HepG2 (cell line): ENCODE results near the gene ZNF615. TPM values are rescaled to one million over a fixed set of nuclear protein-coding genes. Genes with fewer than 3 reads are reported as not detected.

Experiments
- CEBPG ChIP-seq: IDR thresholded peaks from 2 replicates; pipeline ENCODE4 v1.6.1; 2016
- GLI4 ChIP-seq: sonication (generic); formaldehyde crosslinking; IDR thresholded peaks from 2 replicates; pipeline ENCODE4 v1.5.1; 2020; ENCODE audit warnings: missing genetic modification reagents, mild to moderate bottlenecking, moderate library complexity, borderline replicate concordance
- HNF4A ChIP-seq: sonication (generic); formaldehyde crosslinking; IDR thresholded peaks from 2 replicates; pipeline ENCODE4 v1.4.0; 2020; ENCODE audit warnings: missing genetic modification reagents
- JUNB ChIP-seq: sonication (generic); formaldehyde crosslinking; IDR thresholded peaks from 2 replicates; pipeline ENCODE4 v1.8.0; 2022; ENCODE audit warnings: missing genetic modification reagents, mild to moderate bottlenecking, borderline replicate concordance
- JUND ChIP-seq: sonication (generic); formaldehyde crosslinking; IDR thresholded peaks from 2 replicates; pipeline ENCODE4 v1.8.0; 2022; ENCODE audit warnings: mild to moderate bottlenecking, missing genetic modification reagents
- MBD4 ChIP-seq: IDR thresholded peaks from 2 replicates; pipeline ENCODE4 v1.6.1; 2012; ENCODE audit warnings: low read length, inconsistent platforms, borderline replicate concordance
- NPAS2 ChIP-seq: sonication (generic); formaldehyde crosslinking; IDR thresholded peaks from 2 replicates; pipeline ENCODE4 v1.8.0; 2022; ENCODE audit warnings: mild to moderate bottlenecking, missing genetic modification reagents, borderline replicate concordance
- PHF5A ChIP-seq: IDR thresholded peaks from one replicate; pipeline ENCODE4 v1.6.1; 2018; ENCODE audit warnings: low read depth, missing genetic modification reagents; ENCODE audit not compliant: unreplicated experiment
- SMARCC2 ChIP-seq: fragments of 450-650 bp; IDR thresholded peaks from 2 replicates; pipeline ENCODE4 v1.6.1; 2017; ENCODE audit warnings: antibody characterized with exemption, mild to moderate bottlenecking
- SMC3 ChIP-seq: IDR thresholded peaks from 2 replicates; pipeline ENCODE4 v1.6.1; 2011; ENCODE audit warnings: low read length, improper control_type of control experiment
- ZFP41 ChIP-seq: sonication (generic); formaldehyde crosslinking; IDR thresholded peaks from 2 replicates; pipeline ENCODE4 v1.4.0; 2020; ENCODE audit warnings: mild to moderate bottlenecking, missing genetic modification reagents, borderline replicate concordance
- ZFX ChIP-seq: sonication (generic); formaldehyde crosslinking; IDR thresholded peaks from 2 replicates; pipeline ENCODE4 v1.4.0; 2020; ENCODE audit warnings: mild to moderate bottlenecking, low read depth, missing genetic modification reagents, moderate library complexity
- ZNF30 ChIP-seq: sonication (generic); formaldehyde crosslinking; IDR thresholded peaks from 2 replicates; pipeline ENCODE4 v1.5.0; 2020; ENCODE audit warnings: mild to moderate bottlenecking, missing genetic modification reagents
- ZNF382 ChIP-seq: sonication (generic); formaldehyde crosslinking; IDR thresholded peaks from 2 replicates; pipeline ENCODE4 v1.5.0; 2020; ENCODE audit warnings: missing genetic modification reagents, mild to moderate bottlenecking, borderline replicate concordance
- ZNF431 ChIP-seq: sonication (generic); formaldehyde crosslinking; IDR thresholded peaks from 2 replicates; pipeline ENCODE4 v1.9.0; 2022; ENCODE audit warnings: missing genetic modification reagents, low read depth, mild to moderate bottlenecking, borderline replicate concordance
- ZNF446 ChIP-seq: sonication (generic); formaldehyde crosslinking; IDR thresholded peaks from 2 replicates; pipeline ENCODE4 v1.5.0; 2020; ENCODE audit warnings: mild to moderate bottlenecking, missing genetic modification reagents
- ZNF510 ChIP-seq: sonication (generic); formaldehyde crosslinking; IDR thresholded peaks from 2 replicates; pipeline ENCODE4 v1.4.0; 2020; ENCODE audit warnings: low read depth, mild to moderate bottlenecking, missing genetic modification reagents
- ZNF572 ChIP-seq: sonication (generic); formaldehyde crosslinking; IDR thresholded peaks from 2 replicates; pipeline ENCODE4 v1.5.1; 2020; ENCODE audit warnings: mild to moderate bottlenecking, missing genetic modification reagents
- ZNF619 ChIP-seq: sonication (generic); formaldehyde crosslinking; IDR thresholded peaks from 2 replicates; pipeline ENCODE4 v1.4.0; 2020; ENCODE audit warnings: mild to moderate bottlenecking, missing genetic modification reagents
- ZNF83 ChIP-seq: sonication (generic); formaldehyde crosslinking; IDR thresholded peaks from 2 replicates; pipeline ENCODE4 v1.4.0; 2020; ENCODE audit warnings: missing genetic modification reagents, mild to moderate bottlenecking, borderline replicate concordance
- ZNF841 ChIP-seq: sonication (generic); formaldehyde crosslinking; IDR thresholded peaks from 2 replicates; pipeline ENCODE4 v1.8.1; 2023; ENCODE audit warnings: missing genetic modification reagents, borderline replicate concordance
- polyA plus RNA-seq, 8 experiments: library from polyadenylated mRNA; depleted of rRNA in 3 of 8; stranded (reverse) in 7 of 8; unstranded in 1 of 8; fragments of >200 nt; fragmentation: Illumina TruSeq in 4 of 8; extraction: Trizol in 4 of 8; gene quantifications; 2 replicates each; pipeline versions ENCODE4 v1.2.1 to v1.2.3, GENCODE V29; 2011 to 2016; ENCODE audit warnings: low read depth in 4 of 8, missing spikeins in 1 of 8, mixed read lengths in 1 of 8; ENCODE audit not compliant: insufficient read depth in 1 of 8
- total RNA-seq, 5 experiments: library from RNA; depleted of rRNA; stranded (reverse); fragments of >200 nt; fragmentation: Illumina TruSeq; extraction: Trizol; gene quantifications; 2 replicates each; pipeline ENCODE4 v1.2.3, GENCODE V29; 2016; ENCODE audit warnings: low read depth in 1 of 5
- TF ChIP-seq, protein P1 (sequence below): sonication (generic); formaldehyde crosslinking; IDR thresholded peaks from 2 replicates; pipeline ENCODE4 v1.8.1; 2023; ENCODE audit warnings: mild to moderate bottlenecking, missing genetic modification reagents
- TF ChIP-seq, protein P2 (sequence below): sonication (generic); formaldehyde crosslinking; IDR thresholded peaks from 2 replicates; pipeline ENCODE4 v1.9.0; 2021; ENCODE audit warnings: missing genetic modification reagents, mild to moderate bottlenecking, borderline replicate concordance
- TF ChIP-seq, protein P3 (sequence below): IDR thresholded peaks from 2 replicates; pipeline ENCODE4 v1.6.1; 2016
- TF ChIP-seq, protein P4 (sequence below): sonication (generic); formaldehyde crosslinking; IDR thresholded peaks from 2 replicates; pipeline ENCODE4 v1.5.0; 2020; ENCODE audit warnings: missing genetic modification reagents, mild to moderate bottlenecking, borderline replicate concordance

Gene ZNF615
- total and polyA plus RNA-seq, 2 of the 13 experiments (the other 11 are each of a cell fraction or from before 2014, with no cell fraction given) = 5.2 to 7.8 TPM

DNA sequence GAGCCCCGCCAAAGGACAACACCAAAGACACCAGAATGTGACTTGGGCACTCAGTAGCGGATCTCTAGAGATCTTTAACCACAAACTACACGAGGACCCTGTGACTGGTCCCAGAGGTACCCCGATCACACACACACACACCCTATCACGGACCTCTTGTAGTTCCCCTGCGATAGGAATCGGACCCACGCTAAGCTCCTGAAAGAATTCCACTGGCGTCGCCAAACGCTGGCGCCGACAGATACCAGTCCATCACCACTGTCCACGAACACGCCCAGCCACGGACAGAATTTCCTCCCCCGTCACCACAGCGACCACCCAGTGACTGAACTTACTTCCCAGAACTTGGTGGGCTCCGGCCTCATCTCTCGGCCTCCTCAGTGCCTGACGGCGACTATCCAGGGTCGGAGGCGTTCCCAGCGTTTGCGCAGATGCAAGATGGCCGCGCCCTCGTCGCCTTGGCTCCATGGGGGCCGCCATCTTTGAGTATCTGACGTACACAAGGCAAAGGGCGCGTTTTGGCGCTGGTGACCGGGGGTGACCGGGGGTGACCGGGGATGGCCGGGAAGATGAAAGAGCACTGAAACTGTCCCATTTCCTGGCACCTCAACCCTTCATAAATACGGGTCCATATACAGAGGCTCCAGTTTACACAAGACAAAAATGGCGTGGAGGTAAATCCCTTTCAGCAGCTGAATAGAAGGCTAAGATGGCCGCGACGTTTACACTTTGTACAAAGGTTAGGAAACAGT is at the start of gene ZNF615 (continued):
- TF ChIP-seq, protein P1, sequence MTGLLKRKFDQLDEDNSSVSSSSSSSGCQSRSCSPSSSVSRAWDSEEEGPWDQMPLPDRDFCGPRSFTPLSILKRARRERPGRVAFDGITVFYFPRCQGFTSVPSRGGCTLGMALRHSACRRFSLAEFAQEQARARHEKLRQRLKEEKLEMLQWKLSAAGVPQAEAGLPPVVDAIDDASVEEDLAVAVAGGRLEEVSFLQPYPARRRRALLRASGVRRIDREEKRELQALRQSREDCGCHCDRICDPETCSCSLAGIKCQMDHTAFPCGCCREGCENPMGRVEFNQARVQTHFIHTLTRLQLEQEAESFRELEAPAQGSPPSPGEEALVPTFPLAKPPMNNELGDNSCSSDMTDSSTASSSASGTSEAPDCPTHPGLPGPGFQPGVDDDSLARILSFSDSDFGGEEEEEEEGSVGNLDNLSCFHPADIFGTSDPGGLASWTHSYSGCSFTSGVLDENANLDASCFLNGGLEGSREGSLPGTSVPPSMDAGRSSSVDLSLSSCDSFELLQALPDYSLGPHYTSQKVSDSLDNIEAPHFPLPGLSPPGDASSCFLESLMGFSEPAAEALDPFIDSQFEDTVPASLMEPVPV (CRISPR knock-in tag) = no peak
- TF ChIP-seq, protein P2, sequence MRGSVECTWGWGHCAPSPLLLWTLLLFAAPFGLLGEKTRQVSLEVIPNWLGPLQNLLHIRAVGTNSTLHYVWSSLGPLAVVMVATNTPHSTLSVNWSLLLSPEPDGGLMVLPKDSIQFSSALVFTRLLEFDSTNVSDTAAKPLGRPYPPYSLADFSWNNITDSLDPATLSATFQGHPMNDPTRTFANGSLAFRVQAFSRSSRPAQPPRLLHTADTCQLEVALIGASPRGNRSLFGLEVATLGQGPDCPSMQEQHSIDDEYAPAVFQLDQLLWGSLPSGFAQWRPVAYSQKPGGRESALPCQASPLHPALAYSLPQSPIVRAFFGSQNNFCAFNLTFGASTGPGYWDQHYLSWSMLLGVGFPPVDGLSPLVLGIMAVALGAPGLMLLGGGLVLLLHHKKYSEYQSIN = no peak
- TF ChIP-seq HNF4A (CRISPR knock-in tag) (peak; percentile 45), ZNF619 (CRISPR knock-in tag) (no peak), ZNF83 (CRISPR knock-in tag) (no peak), PHF5A (no peak), ZFX (CRISPR knock-in tag) (peak; percentile 81), ZNF572 (CRISPR knock-in tag) (peak; percentile 86; the same call in 1 of the 2 replicates), ZNF382 (no peak), SMC3 (no peak), ZNF30 (CRISPR knock-in tag) (no peak), MBD4 (no peak), CEBPG (CRISPR knock-in tag) (peak; percentile 16; the same call in 1 of the 2 replicates), ZNF431 (CRISPR knock-in tag) (no peak), SMARCC2 (no peak), ZNF841 (no peak), JUNB (CRISPR knock-in tag) (no peak), GLI4 (CRISPR knock-in tag) (no peak; the same call in 1 of the 2 replicates), ZNF510 (no peak), ZFP41 (CRISPR knock-in tag) (no peak), ZNF446 (CRISPR knock-in tag) (no peak), JUND (CRISPR knock-in tag) (no peak), NPAS2 (no peak)
- TF ChIP-seq, protein P3, sequence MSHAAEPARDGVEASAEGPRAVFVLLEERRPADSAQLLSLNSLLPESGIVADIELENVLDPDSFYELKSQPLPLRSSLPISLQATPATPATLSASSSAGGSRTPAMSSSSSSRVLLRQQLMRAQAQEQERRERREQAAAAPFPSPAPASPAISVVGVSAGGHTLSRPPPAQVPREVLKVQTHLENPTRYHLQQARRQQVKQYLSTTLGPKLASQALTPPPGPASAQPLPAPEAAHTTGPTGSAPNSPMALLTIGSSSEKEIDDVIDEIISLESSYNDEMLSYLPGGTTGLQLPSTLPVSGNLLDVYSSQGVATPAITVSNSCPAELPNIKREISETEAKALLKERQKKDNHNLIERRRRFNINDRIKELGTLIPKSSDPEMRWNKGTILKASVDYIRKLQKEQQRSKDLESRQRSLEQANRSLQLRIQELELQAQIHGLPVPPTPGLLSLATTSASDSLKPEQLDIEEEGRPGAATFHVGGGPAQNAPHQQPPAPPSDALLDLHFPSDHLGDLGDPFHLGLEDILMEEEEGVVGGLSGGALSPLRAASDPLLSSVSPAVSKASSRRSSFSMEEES (CRISPR knock-in tag) = no peak; the same call in 1 of the 2 replicates
- TF ChIP-seq, protein P4, sequence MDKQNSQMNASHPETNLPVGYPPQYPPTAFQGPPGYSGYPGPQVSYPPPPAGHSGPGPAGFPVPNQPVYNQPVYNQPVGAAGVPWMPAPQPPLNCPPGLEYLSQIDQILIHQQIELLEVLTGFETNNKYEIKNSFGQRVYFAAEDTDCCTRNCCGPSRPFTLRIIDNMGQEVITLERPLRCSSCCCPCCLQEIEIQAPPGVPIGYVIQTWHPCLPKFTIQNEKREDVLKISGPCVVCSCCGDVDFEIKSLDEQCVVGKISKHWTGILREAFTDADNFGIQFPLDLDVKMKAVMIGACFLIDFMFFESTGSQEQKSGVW = no peak
